ENCODE data around the gene RFWD3.

The RFWD3 gene

GRCh38 chr16:74623839-74624235, 42.8 kb downstream of the RFWD3 start:
- TF ChIP-seq SIN3A (IDR thresholded peaks at IDR 0.05; ENCODE audit: borderline replicate concordance, insufficient read depth, low read length) (no peak), TAF1 (IDR thresholded peaks at IDR 0.05; ENCODE audit: borderline replicate concordance, insufficient read depth, low read length) (no peak), REST (IDR thresholded peaks at IDR 0.05; ENCODE audit: insufficient read depth in 1 of 2, low read depth in 2 of 2, low read length in 2 of 2) (no peak), POLR2AphosphoS5 (IDR thresholded peaks at IDR 0.05; ENCODE audit: low read depth, low read length) (no peak), FOXP2 (optimal IDR thresholded peaks at IDR 0.05; ENCODE audit: borderline replicate concordance, extremely low read depth, extremely low read length, insufficient read depth) (no peak)

GRCh38 chr16:74623214-74623838, 43.4 kb downstream of the RFWD3 start:
- TF ChIP-seq REST (IDR thresholded peaks at IDR 0.05; ENCODE audit: insufficient read depth in 1 of 2, low read depth in 2 of 2, low read length in 2 of 2) = no peak
- no peak for TF ChIP-seq TAF1 (IDR thresholded peaks at IDR 0.05; ENCODE audit: borderline replicate concordance, insufficient read depth, low read length)
- no peak for TF ChIP-seq FOXP2 (optimal IDR thresholded peaks at IDR 0.05; ENCODE audit: borderline replicate concordance, extremely low read depth, extremely low read length, insufficient read depth)
- TF ChIP-seq SIN3A (IDR thresholded peaks at IDR 0.05; ENCODE audit: borderline replicate concordance, insufficient read depth, low read length) = no peak
- no peak for TF ChIP-seq POLR2AphosphoS5 (IDR thresholded peaks at IDR 0.05; ENCODE audit: low read depth, low read length)

- no peak for TF ChIP-seq POLR2AphosphoS5 (IDR thresholded peaks at IDR 0.05; ENCODE audit: low read depth, low read length)
- TF ChIP-seq FOXP2 (optimal IDR thresholded peaks at IDR 0.05; ENCODE audit: borderline replicate concordance, extremely low read depth, extremely low read length, insufficient read depth) = no peak
- no peak for TF ChIP-seq TAF1 (IDR thresholded peaks at IDR 0.05; ENCODE audit: borderline replicate concordance, insufficient read depth, low read length)
- TF ChIP-seq REST (IDR thresholded peaks at IDR 0.05; ENCODE audit: insufficient read depth in 1 of 2, low read depth in 2 of 2, low read length in 2 of 2) = no peak
- TF ChIP-seq SIN3A (IDR thresholded peaks at IDR 0.05; ENCODE audit: borderline replicate concordance, insufficient read depth, low read length) = no peak
Measured at GRCh38 chr16:74622005-74622404, 44.7 kb downstream of the RFWD3 start.

- TF ChIP-seq TAF1 (IDR thresholded peaks at IDR 0.05; ENCODE audit: borderline replicate concordance, insufficient read depth, low read length) = no peak
- no peak for TF ChIP-seq FOXP2 (optimal IDR thresholded peaks at IDR 0.05; ENCODE audit: borderline replicate concordance, extremely low read depth, extremely low read length, insufficient read depth)
- no peak for TF ChIP-seq POLR2AphosphoS5 (IDR thresholded peaks at IDR 0.05; ENCODE audit: low read depth, low read length)
- no peak for TF ChIP-seq SIN3A (IDR thresholded peaks at IDR 0.05; ENCODE audit: borderline replicate concordance, insufficient read depth, low read length)
- no peak for TF ChIP-seq REST (IDR thresholded peaks at IDR 0.05; ENCODE audit: insufficient read depth in 1 of 2, low read depth in 2 of 2, low read length in 2 of 2)
Measured at GRCh38 chr16:74617206-74617788, 49.4 kb downstream of the RFWD3 start.

Data from PFSK-1 (cell line).